Lower lobe of right lung (tissue), 2 donors: ENCODE measurements around the gene TMEM91. TPM values are rescaled to one million over a fixed set of nuclear protein-coding genes. Genes with fewer than 3 reads are reported as not detected.

Source experiments
- ATAC-seq, 2 donors: fragments of 200-7000 bp; cut with Tn5 transposase; one replicate each; pipeline ENCODE4 v1.9.1; 2020 to 2022; ENCODE audit warnings: mild to moderate bottlenecking in 2 of 2, moderate library complexity in 2 of 2
- DNase-seq: peaks from one replicate; pipeline ENCODE4 v3.0.0-alpha.2; 2020
- H3K27ac ChIP-seq: fragments of 200-600 bp; one replicate; pipeline ENCODE4 v1.8.0; 2022
- H3K27me3 ChIP-seq: fragments of 200-600 bp; one replicate; pipeline ENCODE4 v1.8.0; 2022; ENCODE audit warnings: low read depth
- H3K36me3 ChIP-seq: fragments of 200-600 bp; one replicate; pipeline ENCODE4 v1.8.0; 2022; ENCODE audit warnings: mild to moderate bottlenecking
- H3K4me1 ChIP-seq: fragments of 200-600 bp; one replicate; pipeline ENCODE4 v1.8.0; 2022
- H3K4me3 ChIP-seq: fragments of 200-600 bp; one replicate; pipeline ENCODE4 v1.8.0; 2022; ENCODE audit warnings: mild to moderate bottlenecking
- H3K9me3 ChIP-seq: fragments of 200-600 bp; one replicate; pipeline ENCODE4 v1.8.0; 2022
- CTCF ChIP-seq: fragments of 200-600 bp; IDR thresholded peaks from one replicate; pipeline ENCODE4 v1.8.0; 2022; ENCODE audit warnings: antibody characterized with exemption, mild to moderate bottlenecking
- intact Hi-C: fragments of 100-400 bp; cut with DNase I; formaldehyde crosslinking; loops from one replicate; pipeline ENCODE4 v1.11.0; 2022
- total RNA-seq: library from RNA; stranded (reverse); fragmentation: NEBNext Ultra II Directional; extraction: Animal tissue kit (Norgen Biotek cat#: 25700); gene quantifications from one replicate; pipeline ENCODE4 v1.2.1, GENCODE V29; 2021
- donor health status: DM: no; HTN: yes; CAD: no; lungs with severe emphysema.

The TMEM91 gene
- total RNA-seq, 1 donor from 2014 or later: 29.8 TPM

DNA sequence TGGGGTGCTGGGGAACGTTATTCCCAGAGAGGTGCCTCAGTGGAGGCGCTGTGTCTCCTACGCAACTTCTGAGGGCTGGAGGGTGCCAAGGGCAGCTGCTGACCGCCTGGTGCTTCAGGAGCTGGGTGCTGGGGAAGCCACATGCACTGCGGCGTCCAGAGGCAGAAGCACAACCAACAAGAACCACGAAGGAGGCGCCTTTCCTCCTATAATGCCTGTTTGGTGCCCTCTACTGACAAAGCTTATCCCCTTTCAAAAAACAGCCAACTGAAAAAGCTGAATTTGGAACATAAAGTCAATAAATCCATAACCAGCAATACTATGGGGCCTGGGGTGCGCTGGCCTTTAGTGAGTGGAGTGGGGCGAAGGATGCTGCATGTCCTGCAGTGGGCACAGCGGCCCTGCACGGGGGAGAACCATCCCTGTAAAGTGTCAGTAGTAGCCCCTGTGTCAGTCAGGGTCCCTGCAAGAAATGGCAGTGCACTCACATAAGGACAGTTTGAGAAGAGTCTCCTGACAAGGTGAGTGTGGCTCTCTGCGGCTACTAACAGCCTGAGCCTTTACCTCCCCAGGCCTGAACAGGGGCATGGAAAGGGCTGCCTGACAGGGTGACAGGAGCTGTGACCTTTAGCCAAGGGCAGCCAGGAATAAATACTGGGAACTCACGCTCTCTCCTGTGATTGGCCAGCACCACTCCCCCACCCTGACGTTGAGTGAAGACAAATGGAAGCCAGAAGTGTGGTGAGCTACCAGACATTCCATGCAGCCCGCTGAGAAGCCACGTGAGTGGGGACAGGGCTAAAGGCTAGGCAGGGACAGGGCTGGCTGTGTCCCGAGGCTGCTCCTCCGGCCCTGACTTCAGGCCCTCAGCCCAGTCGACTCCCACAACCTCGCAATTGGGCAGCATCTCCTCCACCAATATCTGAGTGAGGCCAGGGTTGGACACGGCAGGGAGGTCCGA is 55.4 kb downstream of the TMEM91 start:
- no peaks in the 10 kb centered on the region for H3K27me3 ChIP-seq
- H3K9me3 ChIP-seq: no peaks in the 10 kb centered on the region
- intact Hi-C loops: no loop called here
- H3K4me1 ChIP-seq: peaks cover 16% of the 10 kb centered on the region
- DNase-seq: peak; percentile 57
- peak; percentile 41 for TF ChIP-seq CTCF
- H3K36me3 ChIP-seq: peaks cover 41% of the 10 kb centered on the region
- H3K4me3 ChIP-seq: no peak overlapping the region
- ATAC-seq: no peak
- H3K27ac ChIP-seq: no peak overlapping the region

DNA sequence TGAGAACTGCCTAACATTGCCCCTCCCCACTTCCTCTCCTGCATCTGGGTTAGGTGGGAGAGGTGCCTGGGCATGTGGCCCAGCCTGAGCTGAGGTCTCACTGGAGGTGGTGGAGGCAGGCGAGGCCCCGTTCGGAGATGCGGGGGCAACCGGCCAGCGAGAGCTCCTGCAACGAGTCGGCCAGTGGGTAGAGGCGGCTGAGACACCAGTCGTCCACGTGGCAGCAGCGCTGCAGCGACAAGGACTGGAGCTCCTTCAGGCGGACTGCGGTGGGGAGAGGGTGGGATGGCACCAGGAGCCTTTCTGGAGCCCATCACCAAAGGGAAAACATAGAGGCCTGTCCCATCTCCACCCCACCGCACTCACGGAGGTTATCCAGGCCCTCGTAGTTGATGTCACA is 56.8 kb downstream of the TMEM91 start:
- peaks cover 56% of the 10 kb centered on the region for H3K36me3 ChIP-seq
- no peaks in the 10 kb centered on the region for H3K27me3 ChIP-seq
- DNase-seq: no peak
- no peak overlapping the region for H3K27ac ChIP-seq
- no peak overlapping the region for H3K4me3 ChIP-seq
- no peak for TF ChIP-seq CTCF
- peaks cover 10% of the 10 kb centered on the region for H3K4me1 ChIP-seq
- H3K9me3 ChIP-seq: no peaks in the 10 kb centered on the region
- intact Hi-C loops: no loop called here
- ATAC-seq: no peak

Other genes with a start within 250 kb of the TMEM91 start
- 11.0 TPM for gene CYP2S1, start 183.3 kb upstream of the TMEM91 start, total RNA-seq
- 92.7 TPM for gene AXL, start 157.3 kb upstream of the TMEM91 start, total RNA-seq
- 191 TPM for gene HNRNPUL1, start 112.2 kb upstream of the TMEM91 start, total RNA-seq
- gene CCDC97, start 66.4 kb upstream of the TMEM91 start, total RNA-seq: 30.3 TPM
- 114 TPM for gene TGFB1, start 22.6 kb upstream of the TMEM91 start, total RNA-seq
- gene B9D2, start 12.4 kb upstream of the TMEM91 start, total RNA-seq: 8.2 TPM
- gene EXOSC5, start 20.8 kb downstream of the TMEM91 start, total RNA-seq: 13.2 TPM
- 13.4 TPM for gene BCKDHA, start 21.3 kb downstream of the TMEM91 start, total RNA-seq
- 22.5 TPM for gene B3GNT8, start 50.8 kb downstream of the TMEM91 start, total RNA-seq
- 57.7 TPM for gene DMAC2, start 63.4 kb downstream of the TMEM91 start, total RNA-seq
- not detected for gene ERICH4, start 66.6 kb downstream of the TMEM91 start, total RNA-seq
- gene CEACAM21, start 199.6 kb downstream of the TMEM91 start, total RNA-seq: 28.8 TPM